Measurements from ENCODE around the gene DRP2. TPM values are rescaled to one million over a fixed set of nuclear protein-coding genes. Genes with fewer than 3 reads are reported as not detected.
A peak's percentile ranks its signal among the peaks of the same experiment; 100 is the strongest.

The DRP2 gene
- total and polyA plus RNA-seq, 4 experiments from 2014 or later: 0.08 to 0.13 TPM; not detected in 2

GRCh38 chrX:101219864-101220346 lies 319 bp downstream of the DRP2 start:
- H3K4me3 Mint-ChIP-seq: peak overlapping the region in 7 of 8 donors; percentile 10 to 84 (median 52)
- no peak overlapping the region for H3K4me3 ChIP-seq (ENCODE audit: low read length in 2 of 2)
- no peaks in the 10 kb centered on the region for H3K36me3 ChIP-seq (ENCODE audit: insufficient read depth, low read length)
- no peak overlapping the region for H3K27ac ChIP-seq (ENCODE audit: low read depth, low read length)
- peak overlapping the region in 3 of 7 donors; percentile 22 to 73 (median 44) for H3K27ac Mint-ChIP-seq
- DNase-seq: peak in 1 of 5 donors; percentile 8
- H3K36me3 Mint-ChIP-seq: no peaks in the 10 kb centered on the region
- intact Hi-C loops (cut with micrococcal nuclease): no loop called here
- ChIA-PET CTCF (ENCODE audit: partially characterized antibody) (interaction anchor here (0.6 kb wide), 1 partner anchor 8 kb away, joined by 3 read pairs; no protein-coding TSS in a partner anchor), POLR2A (ENCODE audit: partially characterized antibody) (no interaction called here)
- H3K27me3 ChIP-seq (ENCODE audit: insufficient read depth, low read length): no peaks in the 10 kb centered on the region
- H3K4me1 Mint-ChIP-seq: peaks cover 3 to 17% (median 9%) of the 10 kb centered on the region in 4 donors
- H3K27me3 Mint-ChIP-seq: no peaks in the 10 kb centered on the region
- H3K9me3 Mint-ChIP-seq: peaks cover 0 to 1% (median 0%) of the 10 kb centered on the region in 8 donors
- H3K9me3 ChIP-seq (ENCODE audit: control insufficient read depth in 1 of 2, low read length in 2 of 2): no peaks in the 10 kb centered on the region
- H3K4me1 ChIP-seq (ENCODE audit: insufficient read depth, low read length): no peaks in the 10 kb centered on the region

- H3K4me3 ChIP-seq (ENCODE audit: low read length in 2 of 2): no peak overlapping the region
- H3K27ac ChIP-seq (ENCODE audit: low read depth, low read length): no peak overlapping the region
- no peaks in the 10 kb centered on the region for H3K4me1 ChIP-seq (ENCODE audit: insufficient read depth, low read length)
- ChIA-PET CTCF (ENCODE audit: partially characterized antibody) (no interaction called here), POLR2A (ENCODE audit: partially characterized antibody) (no interaction called here)
- no peaks in the 10 kb centered on the region for H3K27me3 ChIP-seq (ENCODE audit: insufficient read depth, low read length)
- no peaks in the 10 kb centered on the region for H3K27me3 Mint-ChIP-seq
- DNase-seq: no peak
- H3K36me3 ChIP-seq (ENCODE audit: insufficient read depth, low read length): no peaks in the 10 kb centered on the region
- H3K4me1 Mint-ChIP-seq: peaks cover 2 to 17% (median 9%) of the 10 kb centered on the region in 4 donors
- no peaks in the 10 kb centered on the region for H3K9me3 ChIP-seq (ENCODE audit: control insufficient read depth in 1 of 2, low read length in 2 of 2)
- intact Hi-C loops (cut with micrococcal nuclease): no loop called here
- no peaks in the 10 kb centered on the region for H3K36me3 Mint-ChIP-seq
- H3K27ac Mint-ChIP-seq: peak overlapping the region in 5 of 7 donors; percentile 13 to 78 (median 59)
- peak overlapping the region in 3 of 8 donors; percentile 17 to 59 (median 22) for H3K4me3 Mint-ChIP-seq
- H3K9me3 Mint-ChIP-seq: peaks cover 0 to 1% (median 0%) of the 10 kb centered on the region in 8 donors
Observed at GRCh38 chrX:101220662-101221260, 1.2 kb downstream of the DRP2 start.

- Histone ChIP-seq H3K36me3 (ENCODE audit: insufficient read depth, low read length) (no peaks in the 10 kb centered on the region), H3K4me3 (ENCODE audit: low read length in 2 of 2) (no peak overlapping the region), H3K4me1 (ENCODE audit: insufficient read depth, low read length) (no peaks in the 10 kb centered on the region), H3K9me3 (ENCODE audit: control insufficient read depth in 1 of 2, low read length in 2 of 2) (no peaks in the 10 kb centered on the region), H3K27me3 (ENCODE audit: insufficient read depth, low read length) (no peaks in the 10 kb centered on the region), H3K27ac (ENCODE audit: low read depth, low read length) (no peak overlapping the region)
- Mint-ChIP-seq H3K27ac (no peak overlapping the region), H3K27me3 (no peaks in the 10 kb centered on the region), H3K36me3 (no peaks in the 10 kb centered on the region), H3K9me3 (peaks cover 0 to 1% (median 0%) of the 10 kb centered on the region in 8 donors), H3K4me3 (peak overlapping the region in 1 of 8 donors; percentile 69), H3K4me1 (peaks cover 2 to 9% (median 6%) of the 10 kb centered on the region in 4 donors)
- intact Hi-C loops (cut with micrococcal nuclease): no loop called here
- CTCF ChIA-PET (ENCODE audit: partially characterized antibody): no interaction called here
- POLR2A ChIA-PET (ENCODE audit: partially characterized antibody): no interaction called here
- no peak for DNase-seq
Observed at GRCh38 chrX:101223226-101223625, 3.6 kb downstream of the DRP2 start.

- H3K36me3 ChIP-seq (ENCODE audit: insufficient read depth, low read length): no peaks in the 10 kb centered on the region
- intact Hi-C loops (cut with micrococcal nuclease): no loop called here
Observed at GRCh38 chrX:101229170-101229569, 9.6 kb downstream of the DRP2 start.

GRCh38 chrX:101230636-101231035 lies 11.1 kb downstream of the DRP2 start:
- DNase-seq: no peak
- no peaks in the 10 kb centered on the region for H3K9me3 ChIP-seq (ENCODE audit: control insufficient read depth in 1 of 2, low read length in 2 of 2)
- Mint-ChIP-seq H3K27ac (peak overlapping the region in 1 of 7 donors; percentile 49), H3K36me3 (no peaks in the 10 kb centered on the region), H3K4me3 (no peak overlapping the region), H3K4me1 (no peaks in the 10 kb centered on the region), H3K27me3 (no peaks in the 10 kb centered on the region), H3K9me3 (peaks cover 0 to 2% (median 0%) of the 10 kb centered on the region in 8 donors)
- intact Hi-C loops (cut with micrococcal nuclease): no loop called here
- H3K27me3 ChIP-seq (ENCODE audit: insufficient read depth, low read length): no peaks in the 10 kb centered on the region
- CTCF ChIA-PET (ENCODE audit: partially characterized antibody): no interaction called here
- POLR2A ChIA-PET (ENCODE audit: partially characterized antibody): no interaction called here
- H3K27ac ChIP-seq (ENCODE audit: low read depth, low read length): no peak overlapping the region
- no peaks in the 10 kb centered on the region for H3K36me3 ChIP-seq (ENCODE audit: insufficient read depth, low read length)
- no peak overlapping the region for H3K4me3 ChIP-seq (ENCODE audit: low read length in 2 of 2)
- H3K4me1 ChIP-seq (ENCODE audit: insufficient read depth, low read length): no peaks in the 10 kb centered on the region

More at GRCh38 chrX:101229170-101229569, 9.6 kb downstream of the DRP2 start:
- Mint-ChIP-seq H3K27me3 (no peaks in the 10 kb centered on the region), H3K4me3 (no peak overlapping the region), H3K4me1 (no peaks in the 10 kb centered on the region), H3K9me3 (peaks cover 0 to 2% (median 0%) of the 10 kb centered on the region in 8 donors), H3K27ac (no peak overlapping the region), H3K36me3 (no peaks in the 10 kb centered on the region)
- CTCF ChIA-PET (ENCODE audit: partially characterized antibody): no interaction called here
- H3K4me3 ChIP-seq (ENCODE audit: low read length in 2 of 2): no peak overlapping the region
- DNase-seq: no peak
- no peaks in the 10 kb centered on the region for H3K9me3 ChIP-seq (ENCODE audit: control insufficient read depth in 1 of 2, low read length in 2 of 2)
- H3K4me1 ChIP-seq (ENCODE audit: insufficient read depth, low read length): no peaks in the 10 kb centered on the region
- POLR2A ChIA-PET (ENCODE audit: partially characterized antibody): no interaction called here
- H3K27ac ChIP-seq (ENCODE audit: low read depth, low read length): no peak overlapping the region
- H3K27me3 ChIP-seq (ENCODE audit: insufficient read depth, low read length): no peaks in the 10 kb centered on the region

GRCh38 chrX:101231080-101231479 lies 11.5 kb downstream of the DRP2 start:
- DNase-seq: no peak
- H3K9me3 Mint-ChIP-seq: peaks cover 0 to 2% (median 0%) of the 10 kb centered on the region in 8 donors
- ChIA-PET POLR2A (ENCODE audit: partially characterized antibody) (no interaction called here), CTCF (ENCODE audit: partially characterized antibody) (no interaction called here)
- Histone ChIP-seq H3K27ac (ENCODE audit: low read depth, low read length) (no peak overlapping the region), H3K4me3 (ENCODE audit: low read length in 2 of 2) (no peak overlapping the region), H3K27me3 (ENCODE audit: insufficient read depth, low read length) (no peaks in the 10 kb centered on the region), H3K4me1 (ENCODE audit: insufficient read depth, low read length) (no peaks in the 10 kb centered on the region), H3K9me3 (ENCODE audit: control insufficient read depth in 1 of 2, low read length in 2 of 2) (no peaks in the 10 kb centered on the region), H3K36me3 (ENCODE audit: insufficient read depth, low read length) (no peaks in the 10 kb centered on the region)
- H3K36me3 Mint-ChIP-seq: no peaks in the 10 kb centered on the region
- no peak overlapping the region for H3K27ac Mint-ChIP-seq
- no peak overlapping the region for H3K4me3 Mint-ChIP-seq
- H3K4me1 Mint-ChIP-seq: no peaks in the 10 kb centered on the region
- intact Hi-C loops (cut with micrococcal nuclease): no loop called here
- H3K27me3 Mint-ChIP-seq: no peaks in the 10 kb centered on the region

GRCh38 chrX:101232316-101232715 lies 12.7 kb downstream of the DRP2 start:
- no peak for DNase-seq
- intact Hi-C loops (cut with micrococcal nuclease): no loop called here
- Mint-ChIP-seq H3K9me3 (peaks cover 0 to 2% (median 0%) of the 10 kb centered on the region in 8 donors), H3K27ac (no peak overlapping the region), H3K4me3 (no peak overlapping the region), H3K27me3 (no peaks in the 10 kb centered on the region), H3K36me3 (no peaks in the 10 kb centered on the region), H3K4me1 (no peaks in the 10 kb centered on the region)
- no peak overlapping the region for H3K4me3 ChIP-seq (ENCODE audit: low read length in 2 of 2)
- ChIA-PET POLR2A (ENCODE audit: partially characterized antibody) (no interaction called here), CTCF (ENCODE audit: partially characterized antibody) (no interaction called here)
- H3K9me3 ChIP-seq (ENCODE audit: control insufficient read depth in 1 of 2, low read length in 2 of 2): no peaks in the 10 kb centered on the region
- no peaks in the 10 kb centered on the region for H3K27me3 ChIP-seq (ENCODE audit: insufficient read depth, low read length)
- H3K27ac ChIP-seq (ENCODE audit: low read depth, low read length): no peak overlapping the region
- H3K4me1 ChIP-seq (ENCODE audit: insufficient read depth, low read length): no peaks in the 10 kb centered on the region
- no peaks in the 10 kb centered on the region for H3K36me3 ChIP-seq (ENCODE audit: insufficient read depth, low read length)

Measured in CD4-positive, alpha-beta memory T cell (primary cell).